Ascending aorta (tissue), 2 donors: ENCODE results near the gene HSPA9. TPM values are rescaled to one million over a fixed set of nuclear protein-coding genes. Genes with fewer than 3 reads are reported as not detected.

Source experiments
- DNase-seq, 2 donors: peaks; one replicate each; pipeline ENCODE4 v3.0.0-alpha.2; 2019; ENCODE audit warnings: low spot score in 2 of 2
- H3K27ac ChIP-seq, 2 donors: fragments of 200-600 bp; sonication (generic); one replicate each; pipeline ENCODE4 v1.5.1; 2016 to 2017; ENCODE audit warnings: mild to moderate bottlenecking in 1 of 2
- H3K27me3 ChIP-seq: fragments of 200-600 bp; sonication (generic); one replicate; pipeline ENCODE4 v1.5.1; 2017
- H3K36me3 ChIP-seq, 2 donors: fragments of 200-600 bp; sonication (generic); one replicate each; pipeline ENCODE4 v1.5.1; 2016
- H3K4me1 ChIP-seq, 2 donors: fragments of 200-600 bp; sonication (generic); one replicate each; pipeline ENCODE4 v1.5.1; 2016 to 2017; ENCODE audit warnings: mild to moderate bottlenecking in 1 of 2
- H3K4me3 ChIP-seq, 2 donors: fragments of 200-600 bp; sonication (generic); one replicate each; pipeline ENCODE4 v1.5.1; 2016 to 2017; ENCODE audit warnings: mild to moderate bottlenecking in 1 of 2
- H3K9me3 ChIP-seq, 2 donors: fragments of 200-600 bp; sonication (generic); one replicate each; pipeline ENCODE4 v1.5.1; 2016
- intact Hi-C: fragments of 100-400 bp; cut with DNase I; formaldehyde crosslinking; loops from one replicate; pipeline ENCODE4 v1.15.1; 2023
- total RNA-seq: library from RNA; depleted of rRNA; stranded (reverse); fragments of >200 nt; gene quantifications from one replicate; pipeline ENCODE4 v1.1.0, GENCODE V29; 2016
- TF ChIP-seq, protein P1 (sequence below), 3 experiments: fragments of 200-600 bp in 2 of 3; fragments of 450-650 bp in 1 of 3; sonication (generic) in 2 of 3; IDR thresholded peaks; one replicate each; pipeline ENCODE4 v1.5.1; 2016 to 2019; ENCODE audit warnings: antibody characterized with exemption in 3 of 3, mild to moderate bottlenecking in 1 of 3, moderate library complexity in 1 of 3

HSPA9 gene
- total RNA-seq, 1 donor from 2014 or later: 75.5 TPM

DNA sequence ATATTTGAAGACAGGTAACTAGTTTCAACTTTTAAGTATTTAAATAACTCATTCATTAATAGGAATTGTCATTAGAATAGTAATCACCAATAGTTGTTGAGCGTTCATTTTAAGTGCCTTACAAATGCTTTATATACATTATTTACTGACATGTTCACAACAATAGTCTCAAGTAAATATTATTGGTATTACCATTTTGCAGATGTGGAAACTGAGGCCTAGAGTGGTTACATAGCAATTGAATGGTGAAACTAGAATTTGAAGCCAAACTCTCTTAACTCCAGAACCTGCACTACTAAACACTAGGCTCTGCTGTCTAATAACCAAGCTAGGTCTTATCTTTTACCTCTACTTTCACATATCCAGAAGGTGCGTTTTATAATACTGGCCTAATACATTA is 4.8 kb upstream of the HSPA9 start:
- TF ChIP-seq, protein P1, sequence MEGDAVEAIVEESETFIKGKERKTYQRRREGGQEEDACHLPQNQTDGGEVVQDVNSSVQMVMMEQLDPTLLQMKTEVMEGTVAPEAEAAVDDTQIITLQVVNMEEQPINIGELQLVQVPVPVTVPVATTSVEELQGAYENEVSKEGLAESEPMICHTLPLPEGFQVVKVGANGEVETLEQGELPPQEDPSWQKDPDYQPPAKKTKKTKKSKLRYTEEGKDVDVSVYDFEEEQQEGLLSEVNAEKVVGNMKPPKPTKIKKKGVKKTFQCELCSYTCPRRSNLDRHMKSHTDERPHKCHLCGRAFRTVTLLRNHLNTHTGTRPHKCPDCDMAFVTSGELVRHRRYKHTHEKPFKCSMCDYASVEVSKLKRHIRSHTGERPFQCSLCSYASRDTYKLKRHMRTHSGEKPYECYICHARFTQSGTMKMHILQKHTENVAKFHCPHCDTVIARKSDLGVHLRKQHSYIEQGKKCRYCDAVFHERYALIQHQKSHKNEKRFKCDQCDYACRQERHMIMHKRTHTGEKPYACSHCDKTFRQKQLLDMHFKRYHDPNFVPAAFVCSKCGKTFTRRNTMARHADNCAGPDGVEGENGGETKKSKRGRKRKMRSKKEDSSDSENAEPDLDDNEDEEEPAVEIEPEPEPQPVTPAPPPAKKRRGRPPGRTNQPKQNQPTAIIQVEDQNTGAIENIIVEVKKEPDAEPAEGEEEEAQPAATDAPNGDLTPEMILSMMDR (IDR thresholded peaks at IDR 0.05): no peak
- no peaks in the 10 kb centered on the region for H3K27me3 ChIP-seq
- H3K9me3 ChIP-seq: no peaks in the 10 kb centered on the region
- H3K36me3 ChIP-seq: no peaks in the 10 kb centered on the region
- no peak overlapping the region for H3K27ac ChIP-seq
- no peak for DNase-seq
- H3K4me1 ChIP-seq: peaks cover 0 to 2% of the 10 kb centered on the region in 2 donors
- no peak overlapping the region for H3K4me3 ChIP-seq
- intact Hi-C loops: no loop called here

GRCh38 chr5:138579517-138579863 is 4.3 kb upstream of the HSPA9 start:
- intact Hi-C loops: loop anchor here (1.0 to 10.0 kb wide), 3 partner anchors 115 to 683 kb away; partner anchors contain the start of genes EGR1 and SIL1
- H3K36me3 ChIP-seq: no peaks in the 10 kb centered on the region
- TF ChIP-seq, protein P1 (IDR thresholded peaks at IDR 0.05): no peak
- no peaks in the 10 kb centered on the region for H3K27me3 ChIP-seq
- peaks cover 0 to 4% of the 10 kb centered on the region in 2 donors for H3K4me1 ChIP-seq
- no peaks in the 10 kb centered on the region for H3K9me3 ChIP-seq
- no peak for DNase-seq
- H3K4me3 ChIP-seq: no peak overlapping the region
- H3K27ac ChIP-seq: no peak overlapping the region

GRCh38 chr5:138577452-138577851 is 2.3 kb upstream of the HSPA9 start:
- TF ChIP-seq, protein P1 (IDR thresholded peaks at IDR 0.05): no peak
- intact Hi-C loops: loop anchor here (5.0 to 10.0 kb wide), 2 partner anchors 113 to 620 kb away; partner anchors contain the start of genes EGR1 and SIL1
- no peak overlapping the region for H3K27ac ChIP-seq
- peaks cover 5 to 15% of the 10 kb centered on the region in 2 donors for H3K4me1 ChIP-seq
- H3K9me3 ChIP-seq: no peaks in the 10 kb centered on the region
- H3K4me3 ChIP-seq: no peak overlapping the region
- H3K27me3 ChIP-seq: no peaks in the 10 kb centered on the region
- DNase-seq: no peak
- peaks cover 9 to 11% of the 10 kb centered on the region in 2 donors for H3K36me3 ChIP-seq

- peaks cover 34 to 38% of the 10 kb centered on the region in 2 donors for H3K36me3 ChIP-seq
- no peaks in the 10 kb centered on the region for H3K9me3 ChIP-seq
- no peaks in the 10 kb centered on the region for H3K27me3 ChIP-seq
- peak overlapping the region; percentile 97 to 99 for H3K27ac ChIP-seq
- peaks cover 5 to 15% of the 10 kb centered on the region in 2 donors for H3K4me1 ChIP-seq
- peak overlapping the region; percentile 89 to 90 for H3K4me3 ChIP-seq
- intact Hi-C loops: loop anchor here (1.0 to 10.0 kb wide), 5 partner anchors 31 to 768 kb away; partner anchors contain the start of genes EGR1, ETF1 and SIL1
- TF ChIP-seq, protein P1 (IDR thresholded peaks at IDR 0.05): no peak
- DNase-seq: no peak
These were observed 432 bp downstream of the HSPA9 start for GRCh38 chr5:138574744-138575193.

- DNase-seq: no peak
- Histone ChIP-seq H3K4me3 (peak overlapping the region; percentile 89 to 90), H3K4me1 (peaks cover 5 to 15% of the 10 kb centered on the region in 2 donors), H3K27ac (peak overlapping the region; percentile 97 to 99), H3K36me3 (peaks cover 41 to 45% of the 10 kb centered on the region in 2 donors), H3K9me3 (no peaks in the 10 kb centered on the region), H3K27me3 (no peaks in the 10 kb centered on the region)
- TF ChIP-seq, protein P1 (IDR thresholded peaks at IDR 0.05): no peak
- intact Hi-C loops: loop anchor here (2.0 to 10.0 kb wide), 2 partner anchors 109 to 769 kb away; partner anchors contain the start of gene EGR1
These were observed 1.1 kb downstream of the HSPA9 start for GRCh38 chr5:138573949-138574670.
